ENCODE results near the gene ZNF385B.

DNA sequence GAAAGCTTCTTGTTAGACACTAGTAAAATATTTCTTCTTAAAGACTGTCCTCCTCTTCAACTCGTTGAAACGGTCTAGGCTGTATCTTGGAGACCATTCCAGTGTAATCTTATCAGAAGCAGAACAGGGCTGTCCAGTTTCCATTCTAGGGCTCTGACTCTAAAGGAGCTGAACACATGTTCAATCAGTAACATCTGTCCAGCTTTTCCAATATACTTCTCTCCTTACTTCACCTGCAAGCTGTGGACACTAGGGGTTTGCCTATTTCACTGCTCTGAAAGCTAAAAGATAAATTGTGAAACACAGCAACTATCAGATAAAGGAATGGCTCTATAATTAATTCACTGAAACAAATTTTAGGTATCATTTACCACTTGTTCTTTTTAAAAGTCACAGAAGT is 73.8 kb downstream of the ZNF385B start:
- no peak for TF ChIP-seq POLR2A (IDR thresholded peaks at IDR 0.05)
- TF ChIP-seq, protein P1, sequence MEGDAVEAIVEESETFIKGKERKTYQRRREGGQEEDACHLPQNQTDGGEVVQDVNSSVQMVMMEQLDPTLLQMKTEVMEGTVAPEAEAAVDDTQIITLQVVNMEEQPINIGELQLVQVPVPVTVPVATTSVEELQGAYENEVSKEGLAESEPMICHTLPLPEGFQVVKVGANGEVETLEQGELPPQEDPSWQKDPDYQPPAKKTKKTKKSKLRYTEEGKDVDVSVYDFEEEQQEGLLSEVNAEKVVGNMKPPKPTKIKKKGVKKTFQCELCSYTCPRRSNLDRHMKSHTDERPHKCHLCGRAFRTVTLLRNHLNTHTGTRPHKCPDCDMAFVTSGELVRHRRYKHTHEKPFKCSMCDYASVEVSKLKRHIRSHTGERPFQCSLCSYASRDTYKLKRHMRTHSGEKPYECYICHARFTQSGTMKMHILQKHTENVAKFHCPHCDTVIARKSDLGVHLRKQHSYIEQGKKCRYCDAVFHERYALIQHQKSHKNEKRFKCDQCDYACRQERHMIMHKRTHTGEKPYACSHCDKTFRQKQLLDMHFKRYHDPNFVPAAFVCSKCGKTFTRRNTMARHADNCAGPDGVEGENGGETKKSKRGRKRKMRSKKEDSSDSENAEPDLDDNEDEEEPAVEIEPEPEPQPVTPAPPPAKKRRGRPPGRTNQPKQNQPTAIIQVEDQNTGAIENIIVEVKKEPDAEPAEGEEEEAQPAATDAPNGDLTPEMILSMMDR (IDR thresholded peaks at IDR 0.05) = no peak
